Activated CD4-positive, alpha-beta T cell treated with anti-CD3 and anti-CD28 coated beads for 36 hours (primary cell): ENCODE data around the gene ZNF525. TPM values are rescaled to one million over a fixed set of nuclear protein-coding genes. Genes with fewer than 3 reads are reported as not detected.
"Not testable (repeated sequence)": the region's sequence is repeated elsewhere in the genome, so short reads cannot be mapped to it uniquely, and the experiment has no call there.

Experiments
- ATAC-seq: fragments of 200-7000 bp; cut with Tn5 transposase; one replicate; pipeline ENCODE4 v1.10.0; 2021; ENCODE audit warnings: mild to moderate bottlenecking, moderate library complexity
- CTCF ChIA-PET: fragments of 350-600 bp; sonication (Branson Sonifier 250); formaldehyde crosslinking; loops from one replicate; lab custom pipeline; 2021; ENCODE audit warnings: antibody characterized with exemption; lab: Charles Lee
- POLR2A ChIA-PET: fragments of 350-600 bp; sonication (Branson Sonifier 250); formaldehyde crosslinking; loops from one replicate; lab custom pipeline; 2021; ENCODE audit warnings: antibody characterized with exemption, inconsistent platforms; lab: Charles Lee
- DNase-seq: peaks from one replicate; pipeline ENCODE4 v3.0.0-alpha.2; 2020
- H3K27ac Mint-ChIP-seq: one replicate; pipeline ENCODE4 v1.8.0; 2021; ENCODE audit warnings: mixed read lengths
- H3K27me3 Mint-ChIP-seq: one replicate; pipeline ENCODE4 v1.8.0; 2021; ENCODE audit warnings: mixed read lengths
- H3K36me3 Mint-ChIP-seq: one replicate; pipeline ENCODE4 v1.8.0; 2021; ENCODE audit warnings: low read depth, mixed read lengths
- H3K4me1 Mint-ChIP-seq: one replicate; pipeline ENCODE4 v1.8.0; 2021; ENCODE audit warnings: mixed read lengths
- H3K4me3 Mint-ChIP-seq: one replicate; pipeline ENCODE4 v1.8.0; 2021; ENCODE audit warnings: mild to moderate bottlenecking, moderate library complexity, mixed read lengths
- H3K9me3 Mint-ChIP-seq: one replicate; pipeline ENCODE4 v1.8.0; 2021; ENCODE audit warnings: low read depth, mixed read lengths
- intact Hi-C, 2 experiments: fragments of 100-400 bp; cut with DNase I in 1 of 2; cut with micrococcal nuclease in 1 of 2; formaldehyde crosslinking; loops; one replicate each; pipeline versions ENCODE4 v1.14.2 to v1.15.1; 2022 to 2024; cut with DNase I, micrococcal nuclease
- total RNA-seq, 2 experiments: library from RNA; stranded (reverse); gene quantifications; one replicate each; pipeline ENCODE4 v1.2.3, GENCODE V29; 2021

The ZNF525 gene
- total RNA-seq, 2 experiments from 2014 or later: 21.5 to 27.8 TPM

DNA sequence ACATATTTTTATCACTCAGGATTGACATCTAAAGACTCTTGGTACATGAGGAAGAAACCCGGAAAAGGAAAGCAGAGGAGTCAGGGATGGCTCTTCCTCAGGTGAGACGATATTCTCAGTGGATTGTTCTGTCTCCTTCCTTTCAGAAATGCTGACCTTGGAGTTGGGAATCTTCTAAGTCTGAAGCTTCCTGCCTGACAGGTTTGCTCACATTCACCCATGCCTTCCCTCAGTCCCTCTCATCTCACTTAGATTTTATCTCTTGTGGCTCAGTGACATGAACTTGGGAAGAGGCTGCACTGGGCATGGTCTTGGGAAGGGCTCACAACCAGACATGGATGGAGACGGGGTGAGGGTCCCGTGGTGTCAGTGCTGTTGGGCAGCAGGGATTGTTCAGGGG is 6.7 kb downstream of the ZNF525 start:
- ChIA-PET CTCF (no interaction called here), POLR2A (no interaction called here)
- intact Hi-C loops: no loop called here
- Mint-ChIP-seq H3K4me3 (no peak overlapping the region), H3K9me3 (peaks cover 11% of the 10 kb centered on the region), H3K27ac (no peak overlapping the region), H3K27me3 (no peaks in the 10 kb centered on the region), H3K4me1 (peaks cover 13% of the 10 kb centered on the region), H3K36me3 (peaks cover 74% of the 10 kb centered on the region)
- DNase-seq (no peak), ATAC-seq (no peak)

DNA sequence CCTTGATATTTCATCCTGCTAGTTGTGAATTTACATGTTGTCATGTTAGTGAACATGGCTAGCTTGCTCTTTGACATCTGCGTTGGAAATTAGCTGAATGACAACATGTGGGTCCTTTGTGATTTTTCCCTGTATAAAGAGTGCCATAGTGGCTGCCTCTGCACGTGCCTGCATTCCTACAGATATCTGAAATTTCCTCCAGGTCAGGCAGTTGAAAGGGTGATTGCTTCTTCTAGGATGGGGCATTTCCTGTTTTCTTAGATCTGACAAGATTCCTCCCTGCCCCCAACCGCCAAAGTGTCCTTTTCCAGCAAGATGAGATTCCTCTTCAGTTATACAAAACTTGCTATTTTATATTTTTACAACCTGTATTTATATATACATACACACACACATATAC is 8.8 kb downstream of the ZNF525 start:
- CTCF ChIA-PET: interaction anchor here (0.6 kb wide), 1 partner anchor 985 kb away, joined by 3 read pairs; no protein-coding TSS in a partner anchor
- no peak overlapping the region for H3K27ac Mint-ChIP-seq
- H3K27me3 Mint-ChIP-seq: no peaks in the 10 kb centered on the region
- ATAC-seq: no peak
- intact Hi-C loops: no loop called here
- peaks cover 78% of the 10 kb centered on the region for H3K36me3 Mint-ChIP-seq
- POLR2A ChIA-PET: no interaction called here
- no peaks in the 10 kb centered on the region for H3K4me1 Mint-ChIP-seq
- no peak overlapping the region for H3K4me3 Mint-ChIP-seq
- no peak for DNase-seq
- peaks cover 21% of the 10 kb centered on the region for H3K9me3 Mint-ChIP-seq

- POLR2A ChIA-PET: no interaction called here
- H3K9me3 Mint-ChIP-seq: peaks cover 21% of the 10 kb centered on the region
- H3K27me3 Mint-ChIP-seq: no peaks in the 10 kb centered on the region
- H3K27ac Mint-ChIP-seq: no peak overlapping the region
- intact Hi-C loops: no loop called here
- H3K4me3 Mint-ChIP-seq: no peak overlapping the region
- ATAC-seq (no peak), DNase-seq (no peak)
- CTCF ChIA-PET: no interaction called here
- H3K36me3 Mint-ChIP-seq: peaks cover 83% of the 10 kb centered on the region
- H3K4me1 Mint-ChIP-seq: no peaks in the 10 kb centered on the region
Observed at GRCh38 chr19:53374743-53375142, 9.2 kb downstream of the ZNF525 start.

GRCh38 chr19:53381376-53381775 is 15.9 kb downstream of the ZNF525 start:
- ATAC-seq: peak; percentile 9
- H3K9me3 Mint-ChIP-seq: peaks cover 63% of the 10 kb centered on the region
- no peak for DNase-seq
- H3K4me1 Mint-ChIP-seq: no peaks in the 10 kb centered on the region
- H3K4me3 Mint-ChIP-seq: no peak overlapping the region
- intact Hi-C loops: no loop called here
- peaks cover 96% of the 10 kb centered on the region for H3K36me3 Mint-ChIP-seq
- no peak overlapping the region for H3K27ac Mint-ChIP-seq
- H3K27me3 Mint-ChIP-seq: no peaks in the 10 kb centered on the region
- ChIA-PET POLR2A (interaction anchor here (0.6 kb wide), 1 partner anchor 15 kb away, joined by 16 read pairs; no protein-coding TSS in a partner anchor), CTCF (no interaction called here)

- Mint-ChIP-seq H3K27ac (no peak overlapping the region), H3K9me3 (peaks cover 56% of the 10 kb centered on the region), H3K4me3 (no peak overlapping the region), H3K4me1 (no peaks in the 10 kb centered on the region), H3K27me3 (no peaks in the 10 kb centered on the region), H3K36me3 (peaks cover 51% of the 10 kb centered on the region)
- ChIA-PET CTCF (no interaction called here), POLR2A (no interaction called here)
- DNase-seq: no peak
- intact Hi-C loops: no loop called here
- no peak for ATAC-seq
Observed at GRCh38 chr19:53388168-53388567, 22.7 kb downstream of the ZNF525 start.

GRCh38 chr19:53388904-53389303 is 23.4 kb downstream of the ZNF525 start:
- POLR2A ChIA-PET: no interaction called here
- peaks cover 44% of the 10 kb centered on the region for H3K36me3 Mint-ChIP-seq
- no peak overlapping the region for H3K27ac Mint-ChIP-seq
- intact Hi-C loops: no loop called here
- ATAC-seq: no peak
- peaks cover 51% of the 10 kb centered on the region for H3K9me3 Mint-ChIP-seq
- no peak overlapping the region for H3K4me3 Mint-ChIP-seq
- no peaks in the 10 kb centered on the region for H3K27me3 Mint-ChIP-seq
- no peak for DNase-seq
- peaks cover 1% of the 10 kb centered on the region for H3K4me1 Mint-ChIP-seq
- CTCF ChIA-PET: no interaction called here

DNA sequence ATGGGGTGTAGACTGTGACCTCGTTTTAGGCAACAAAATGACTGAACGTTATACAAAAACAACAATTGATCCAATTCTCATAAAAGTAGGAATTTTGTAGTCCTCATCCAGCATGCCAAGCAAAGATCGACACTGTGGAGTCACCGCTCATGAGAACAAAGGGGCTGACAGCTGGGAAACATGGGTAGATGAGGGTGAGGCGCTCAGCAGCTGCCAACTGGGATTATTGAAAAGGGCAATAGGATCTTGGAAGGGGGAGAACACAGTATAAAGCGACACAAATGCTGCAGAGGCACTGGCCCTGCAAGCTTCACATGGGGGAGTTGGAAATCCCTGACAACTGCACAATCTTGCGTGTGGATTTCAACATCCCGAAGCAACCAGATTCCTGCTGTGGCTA is 24.1 kb downstream of the ZNF525 start:
- Mint-ChIP-seq H3K27me3 (no peaks in the 10 kb centered on the region), H3K4me3 (no peak overlapping the region), H3K36me3 (peaks cover 39% of the 10 kb centered on the region), H3K9me3 (peaks cover 50% of the 10 kb centered on the region), H3K4me1 (peaks cover 3% of the 10 kb centered on the region), H3K27ac (peak overlapping the region; percentile 19)
- no peak for ATAC-seq
- ChIA-PET CTCF (no interaction called here), POLR2A (no interaction called here)
- intact Hi-C loops: no loop called here
- no peak for DNase-seq

DNA sequence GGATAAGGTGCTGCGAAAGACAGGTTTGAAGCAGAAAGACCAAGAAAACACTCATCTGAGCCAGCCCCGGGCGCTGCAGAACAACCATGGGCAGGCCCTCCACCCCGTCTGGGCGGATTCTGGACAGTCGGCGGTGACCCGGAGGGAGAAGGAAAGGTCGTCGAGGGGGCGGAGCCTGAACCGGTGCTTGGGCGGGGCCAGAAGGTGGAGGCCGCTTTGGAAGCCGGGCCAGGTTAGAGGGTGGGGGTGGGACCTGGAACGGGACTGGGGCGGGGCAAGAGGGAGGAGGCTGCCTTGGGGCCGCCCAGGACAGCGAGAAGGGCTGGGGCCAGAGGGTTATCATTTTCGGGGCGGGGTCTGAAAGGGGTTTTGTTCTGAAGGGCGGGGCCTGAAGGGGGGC is 24.5 kb downstream of the ZNF525 start:
- POLR2A ChIA-PET: no interaction called here
- H3K9me3 Mint-ChIP-seq: peaks cover 46% of the 10 kb centered on the region
- no peaks in the 10 kb centered on the region for H3K27me3 Mint-ChIP-seq
- H3K4me3 Mint-ChIP-seq: no peak overlapping the region
- intact Hi-C loops: no loop called here
- CTCF ChIA-PET: no interaction called here
- peaks cover 37% of the 10 kb centered on the region for H3K36me3 Mint-ChIP-seq
- DNase-seq (peak; percentile 6), ATAC-seq (no peak)
- H3K27ac Mint-ChIP-seq: no peak overlapping the region
- peaks cover 5% of the 10 kb centered on the region for H3K4me1 Mint-ChIP-seq

DNA sequence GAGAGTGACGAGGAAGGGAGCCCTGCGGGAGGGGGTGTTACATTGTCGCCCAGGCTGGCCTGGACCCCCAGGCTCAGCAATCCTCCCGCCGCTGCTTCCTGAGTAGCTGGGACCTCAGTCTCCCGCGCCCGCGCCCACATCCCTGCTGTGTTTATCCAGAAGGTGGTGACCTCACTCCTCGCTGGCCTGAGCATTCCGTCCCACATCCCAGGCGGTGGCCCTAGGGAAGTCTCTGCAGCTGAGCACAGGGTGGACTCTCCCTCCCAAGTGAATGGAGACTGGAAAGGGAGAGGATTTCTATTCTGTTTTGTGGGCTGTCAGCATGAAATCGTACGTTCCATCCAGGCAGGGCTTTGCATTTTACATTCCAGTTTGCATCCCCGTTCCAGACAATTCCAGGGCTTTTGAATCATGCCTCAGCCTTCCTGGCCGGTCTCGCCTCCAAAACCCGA is 29.0 kb downstream of the ZNF525 start:
- Mint-ChIP-seq H3K4me1 (peaks cover 23% of the 10 kb centered on the region), H3K27ac (peak overlapping the region; percentile 89), H3K27me3 (no peaks in the 10 kb centered on the region), H3K9me3 (peaks cover 16% of the 10 kb centered on the region), H3K36me3 (peaks cover 23% of the 10 kb centered on the region), H3K4me3 (peak overlapping the region; percentile 84)
- DNase-seq: peak; percentile 6
- ATAC-seq: no peak
- intact Hi-C loops: no loop called here
- ChIA-PET CTCF (no interaction called here), POLR2A (interaction anchor here (0.5 to 0.6 kb wide), 2 partner anchors 161 to 791 kb away, joined by 3 to 4 read pairs; no protein-coding TSS in a partner anchor)

GRCh38 chr19:53394974-53395839 is 29.7 kb downstream of the ZNF525 start, which contains the start of gene ZNF765:
ZNF765 (plus strand) TSS chr19:53395149; CDS start chr19:53398016, 2,867 bp downstream.
- Mint-ChIP-seq H3K36me3 (peaks cover 26% of the 10 kb centered on the region), H3K4me1 (peaks cover 25% of the 10 kb centered on the region), H3K4me3 (peak within 1 kb of the TSS; percentile 84), H3K27me3 (no peaks in the 10 kb centered on the region), H3K27ac (peak within 1 kb of the TSS; percentile 89), H3K9me3 (peaks cover 15% of the 10 kb centered on the region)
- POLR2A ChIA-PET: interaction anchor here (0.5 to 0.6 kb wide), 2 partner anchors 160 to 791 kb away, joined by 3 to 4 read pairs; no protein-coding TSS in a partner anchor
- CTCF ChIA-PET: no interaction called here
- DNase-seq: peak; percentile 98
- peak; percentile 99 for ATAC-seq
- intact Hi-C loops: loop anchor here (1.0 kb wide), 10 partner anchors 30 to 660 kb away; partner anchors contain the start of genes ZNF525 (in 2 of the 2), ZNF761 (in 2 of the 2), ZNF845 (in 2 of the 2) and ZNF160 (in 1 of the 2)

DNA sequence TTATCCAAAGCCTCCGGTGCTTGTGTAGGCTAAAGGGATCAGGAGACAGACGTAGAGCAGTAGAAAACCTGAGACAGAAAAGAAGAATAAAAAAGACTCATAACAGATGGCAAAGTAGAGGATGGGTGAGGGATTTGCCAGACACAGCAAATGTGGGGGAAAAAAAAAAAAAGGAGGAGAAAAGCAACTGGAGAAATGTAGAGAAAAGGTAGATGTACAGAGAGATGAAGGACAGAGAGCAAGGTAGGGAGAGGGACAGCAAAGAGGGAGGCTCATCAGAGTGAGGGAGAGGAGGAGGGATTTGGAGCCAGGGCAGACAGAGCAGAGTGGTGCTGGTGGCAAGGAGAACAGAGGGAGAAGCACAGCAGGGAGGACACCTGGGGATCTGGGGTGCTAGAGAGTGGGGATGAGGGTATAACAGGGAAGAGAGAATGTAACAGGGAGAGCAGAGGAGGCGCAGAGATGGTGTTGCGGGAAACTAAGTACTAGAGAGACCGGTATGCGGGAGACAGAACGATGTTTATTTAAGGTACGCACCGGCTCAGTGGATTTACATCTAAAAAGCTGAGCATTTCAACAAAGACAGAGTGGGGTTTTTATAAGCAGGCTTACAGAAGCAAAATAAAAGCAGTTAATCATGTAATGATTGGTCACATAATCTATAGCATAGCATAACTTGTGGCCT is 30.5 kb downstream of the ZNF525 start:
- H3K9me3 Mint-ChIP-seq: peaks cover 11% of the 10 kb centered on the region
- H3K27me3 Mint-ChIP-seq, DNase-seq, POLR2A ChIA-PET, ATAC-seq: not testable (repeated sequence)
- peak overlapping the region; percentile 84 for H3K4me3 Mint-ChIP-seq
- peak overlapping the region; percentile 89 for H3K27ac Mint-ChIP-seq
- H3K4me1 Mint-ChIP-seq: peaks cover 26% of the 10 kb centered on the region
- CTCF ChIA-PET: interaction anchor here (0.6 to 1.5 kb wide), 2 partner anchors 29 to 1004 kb away, joined by 3 to 4 read pairs; no protein-coding TSS in a partner anchor
- intact Hi-C loops: loop anchor here (1.0 kb wide), 10 partner anchors 31 to 661 kb away; partner anchors contain the start of genes ZNF525 (in 2 of the 2), ZNF761 (in 2 of the 2), ZNF845 (in 2 of the 2) and ZNF160 (in 1 of the 2)
- peaks cover 31% of the 10 kb centered on the region for H3K36me3 Mint-ChIP-seq
